Measurements from ENCODE around the gene CDC42BPG. TPM values are rescaled to one million over a fixed set of nuclear protein-coding genes. Genes with fewer than 3 reads are reported as not detected.
"Not testable (repeated sequence)": the region's sequence is repeated elsewhere in the genome, so short reads cannot be mapped to it uniquely, and the experiment has no call there.

CDC42BPG gene
- total RNA-seq, 2 experiments from 2014 or later = 0.31 to 0.61 TPM

- Mint-ChIP-seq H3K4me3 (no peak overlapping the region), H3K4me1 (ENCODE audit: low read depth) (peaks cover 69% of the 10 kb centered on the region), H3K9me3 (no peaks in the 10 kb centered on the region), H3K27me3 (no peaks in the 10 kb centered on the region), H3K36me3 (ENCODE audit: low read depth) (peaks cover 13% of the 10 kb centered on the region), H3K27ac (peak overlapping the region; percentile 76)
- POLR2A ChIA-PET = interaction anchor here (1.0 to 26.2 kb wide), 8 partner anchors 14 to 166 kb away, joined by 3 to 768 read pairs (median 4); partner anchors contain the start of genes EHD1 and SF1
- TF ChIP-seq, protein P1, sequence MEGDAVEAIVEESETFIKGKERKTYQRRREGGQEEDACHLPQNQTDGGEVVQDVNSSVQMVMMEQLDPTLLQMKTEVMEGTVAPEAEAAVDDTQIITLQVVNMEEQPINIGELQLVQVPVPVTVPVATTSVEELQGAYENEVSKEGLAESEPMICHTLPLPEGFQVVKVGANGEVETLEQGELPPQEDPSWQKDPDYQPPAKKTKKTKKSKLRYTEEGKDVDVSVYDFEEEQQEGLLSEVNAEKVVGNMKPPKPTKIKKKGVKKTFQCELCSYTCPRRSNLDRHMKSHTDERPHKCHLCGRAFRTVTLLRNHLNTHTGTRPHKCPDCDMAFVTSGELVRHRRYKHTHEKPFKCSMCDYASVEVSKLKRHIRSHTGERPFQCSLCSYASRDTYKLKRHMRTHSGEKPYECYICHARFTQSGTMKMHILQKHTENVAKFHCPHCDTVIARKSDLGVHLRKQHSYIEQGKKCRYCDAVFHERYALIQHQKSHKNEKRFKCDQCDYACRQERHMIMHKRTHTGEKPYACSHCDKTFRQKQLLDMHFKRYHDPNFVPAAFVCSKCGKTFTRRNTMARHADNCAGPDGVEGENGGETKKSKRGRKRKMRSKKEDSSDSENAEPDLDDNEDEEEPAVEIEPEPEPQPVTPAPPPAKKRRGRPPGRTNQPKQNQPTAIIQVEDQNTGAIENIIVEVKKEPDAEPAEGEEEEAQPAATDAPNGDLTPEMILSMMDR (IDR thresholded peaks at IDR 0.05) = no peak
- no peak for ATAC-seq
- CTCF ChIA-PET = interaction anchor here (1.1 to 28.9 kb wide), 19 partner anchors 7 to 466 kb away, joined by 3 to 1168 read pairs (median 5); partner anchors contain the start of genes CDC42EP2, EHD1, MEN1 and TM7SF2
- intact Hi-C loops (cut with micrococcal nuclease) = loop anchor here (10.0 kb wide), 1 partner anchor 166 kb away; the partner anchor contains the start of gene ARL2
- DNase-seq = peak; percentile 49
Observed at GRCh38 chr11:64848826-64849597, 4.6 kb upstream of the CDC42BPG start.

DNA sequence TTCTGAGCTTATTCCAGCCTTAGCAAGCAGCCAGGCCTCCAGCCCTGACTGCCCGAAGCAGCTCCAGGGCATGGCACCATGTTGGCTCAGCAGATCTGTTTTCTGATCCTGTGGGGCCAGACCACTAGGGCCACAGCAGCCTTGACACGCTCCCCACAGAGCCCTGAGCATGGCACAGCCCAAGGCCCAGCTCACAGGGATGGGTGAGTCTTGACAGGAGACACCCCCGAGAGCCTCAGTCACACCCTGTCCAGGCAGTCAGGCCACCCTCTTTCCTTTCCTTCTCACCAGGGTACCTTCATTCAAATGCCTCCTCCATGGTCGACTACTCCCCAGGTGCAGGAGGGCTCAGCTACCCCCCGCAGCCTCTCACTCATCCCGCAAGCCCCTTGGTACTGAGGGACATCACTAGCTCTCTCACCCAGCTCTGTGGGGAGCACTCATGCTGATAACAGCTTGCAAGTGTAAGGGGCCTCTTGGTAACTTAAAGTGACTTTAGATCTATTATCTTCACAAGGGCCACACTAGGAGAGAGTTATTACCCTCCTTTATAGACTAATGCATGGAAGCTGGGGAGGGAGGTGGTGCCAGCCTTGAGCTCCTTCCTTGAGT, 3.9 kb upstream of the CDC42BPG start:
- Mint-ChIP-seq H3K36me3 (ENCODE audit: low read depth) (peaks cover 6% of the 10 kb centered on the region), H3K4me3 (no peak overlapping the region), H3K9me3 (no peaks in the 10 kb centered on the region), H3K4me1 (ENCODE audit: low read depth) (peaks cover 67% of the 10 kb centered on the region), H3K27ac (peak overlapping the region; percentile 76), H3K27me3 (no peaks in the 10 kb centered on the region)
- ChIA-PET CTCF (interaction anchor here (0.8 to 28.9 kb wide), 28 partner anchors 8 to 466 kb away, joined by 3 to 1168 read pairs (median 4); partner anchors contain the start of genes BATF2, CDC42EP2, EHD1 and MEN1), POLR2A (interaction anchor here (1.0 to 26.2 kb wide), 7 partner anchors 15 to 269 kb away, joined by 3 to 768 read pairs (median 9); partner anchors contain the start of genes EHD1 and ZNHIT2)
- no peak for ATAC-seq
- intact Hi-C loops (cut with micrococcal nuclease) = loop anchor here (10.0 kb wide), 1 partner anchor 166 kb away; the partner anchor contains the start of gene ARL2
- DNase-seq = no peak
- TF ChIP-seq, protein P1 (IDR thresholded peaks at IDR 0.05) = no peak

DNA sequence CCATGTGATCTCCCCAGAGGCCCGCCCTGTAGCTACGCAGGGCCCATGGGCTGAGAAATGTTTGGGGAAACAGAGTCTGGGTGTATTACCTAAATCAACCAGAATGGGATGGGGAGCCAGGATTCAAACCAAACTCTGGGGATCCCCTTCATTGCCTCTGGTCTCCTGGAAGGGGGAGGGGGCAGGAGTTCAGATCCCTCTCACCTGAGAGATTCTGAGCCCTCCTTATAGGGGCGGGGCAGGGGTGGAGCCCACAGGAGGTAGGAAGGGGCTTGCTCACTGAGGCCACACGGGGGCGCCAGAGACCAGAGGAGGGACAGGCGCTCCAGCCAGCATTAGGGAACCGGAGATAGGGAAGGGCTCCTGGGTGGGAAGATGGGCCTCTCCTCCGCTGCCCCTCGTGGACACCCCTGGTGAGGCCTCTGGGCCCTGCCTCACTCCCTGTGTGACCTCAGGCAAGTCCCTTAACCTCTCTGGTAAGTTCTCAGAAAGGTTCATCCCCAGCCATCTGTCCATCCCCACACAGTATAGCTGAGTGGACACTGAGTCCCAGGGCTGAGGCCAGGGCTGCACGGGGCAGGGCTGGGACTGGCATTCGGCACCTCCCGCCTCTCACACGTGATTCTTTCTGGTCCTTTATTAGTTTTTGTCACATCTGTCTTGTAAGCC, 2.7 kb upstream of the CDC42BPG start:
- Mint-ChIP-seq H3K4me1 (ENCODE audit: low read depth) (peaks cover 58% of the 10 kb centered on the region), H3K4me3 (no peak overlapping the region), H3K36me3 (ENCODE audit: low read depth) (peaks cover under 1% of the 10 kb centered on the region), H3K27me3 (no peaks in the 10 kb centered on the region), H3K9me3 (no peaks in the 10 kb centered on the region), H3K27ac (peak overlapping the region; percentile 30)
- ChIA-PET POLR2A (interaction anchor here (0.9 to 26.2 kb wide), 8 partner anchors 16 to 270 kb away, joined by 3 to 768 read pairs (median 7); partner anchors contain the start of genes EHD1 and ZNHIT2), CTCF (interaction anchor here (0.6 to 28.9 kb wide), 22 partner anchors 9 to 265 kb away, joined by 3 to 1168 read pairs (median 4); partner anchors contain the start of genes ARL2, BATF2, EHD1 and MEN1)
- DNase-seq = peak; percentile 94
- intact Hi-C loops (cut with micrococcal nuclease) = loop anchor here (2.0 to 10.0 kb wide), 2 partner anchors 48 to 168 kb away; partner anchors contain the start of gene ARL2
- peak; percentile 63 for ATAC-seq
- TF ChIP-seq, protein P1 (IDR thresholded peaks at IDR 0.05) = peak; percentile 94

DNA sequence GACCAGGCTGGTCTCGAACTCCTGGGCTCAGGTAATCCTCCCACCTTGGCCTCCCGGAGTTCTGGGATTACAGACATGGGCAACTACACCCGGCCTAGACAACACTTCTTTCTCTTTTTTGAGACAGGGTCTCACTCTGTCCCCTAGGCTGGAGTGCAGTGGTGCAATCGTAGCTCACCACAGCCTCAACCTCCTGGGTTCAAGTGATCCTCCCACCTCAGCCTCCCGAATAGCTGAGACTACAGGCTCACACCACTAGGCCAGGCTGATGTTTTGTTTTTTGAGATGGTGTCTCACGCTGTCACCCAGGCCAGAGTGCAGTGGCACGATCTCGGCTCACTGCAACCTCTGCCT, 1.3 kb upstream of the CDC42BPG start:
- H3K27me3 Mint-ChIP-seq; H3K4me3 Mint-ChIP-seq; H3K9me3 Mint-ChIP-seq; ATAC-seq; H3K27ac Mint-ChIP-seq; H3K36me3 Mint-ChIP-seq (ENCODE audit: low read depth); DNase-seq: not testable (repeated sequence)
- CTCF ChIA-PET = interaction anchor here (1.2 to 28.9 kb wide), 4 partner anchors 11 to 41 kb away, joined by 3 to 1168 read pairs (median 168); partner anchors contain the start of gene EHD1
- H3K4me1 Mint-ChIP-seq (ENCODE audit: low read depth) = peaks cover 44% of the 10 kb centered on the region
- intact Hi-C loops (cut with micrococcal nuclease) = loop anchor here (2.0 to 10.0 kb wide), 2 partner anchors 49 to 169 kb away; partner anchors contain the start of gene ARL2
- POLR2A ChIA-PET = interaction anchor here (0.8 to 26.2 kb wide), 6 partner anchors 18 to 272 kb away, joined by 3 to 768 read pairs (median 8); partner anchors contain the start of genes ARL2, EHD1 and ZNHIT2
